ENCODE data around the gene CYS1.

The CYS1 gene

DNA sequence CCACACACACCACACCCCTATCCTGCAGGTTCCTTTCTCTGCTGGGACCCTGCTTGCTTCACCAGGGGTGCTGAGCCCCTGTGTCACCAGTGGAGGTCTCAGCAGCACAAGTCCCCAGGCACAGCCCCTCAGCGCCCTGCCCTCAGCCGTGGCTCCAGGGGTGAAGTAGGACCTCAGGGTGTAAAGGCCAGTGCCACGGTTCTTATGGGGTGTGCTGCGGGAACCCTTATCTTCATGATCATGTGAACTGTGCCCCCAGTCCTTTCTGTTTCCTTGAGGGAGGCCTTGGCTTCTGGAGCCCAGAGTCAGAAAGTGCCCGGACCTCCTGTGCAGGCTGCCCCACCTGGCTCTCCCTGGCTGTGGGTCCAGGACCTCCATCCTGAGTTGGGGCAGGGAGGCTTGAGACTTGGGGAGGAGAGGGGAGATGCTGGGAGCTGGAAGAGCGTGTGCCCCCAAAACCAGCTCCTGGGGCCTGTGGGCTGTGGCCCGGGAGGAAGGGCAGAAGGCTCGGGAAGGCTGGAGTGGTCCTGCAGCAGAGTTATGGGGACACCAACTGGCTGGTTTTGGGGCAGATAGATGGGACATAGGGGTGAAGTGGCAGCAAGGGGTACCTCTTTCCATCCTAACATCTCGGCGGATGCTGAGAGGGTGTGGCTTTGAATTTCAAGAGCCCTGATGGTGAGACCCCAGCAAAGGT is 57.1 kb downstream of the CYS1 start:
- DNase-seq, result no peak
- no peak overlapping the region for H2BK5ac ChIP-seq (ENCODE audit: low read length)
- no peaks in the 10 kb centered on the region for H3K79me1 ChIP-seq (ENCODE audit: low read length)
- no peak overlapping the region for H2BK15ac ChIP-seq (replicated peaks; ENCODE audit: low read depth)
- H4K8ac ChIP-seq (ENCODE audit: low read depth, low read length), result no peak overlapping the region
- no peak overlapping the region for H3K27ac ChIP-seq (ENCODE audit: low read depth, low read length)
- no peaks in the 10 kb centered on the region for H3K27me3 ChIP-seq (ENCODE audit: insufficient read depth, low read length, poor library complexity)
- no peaks in the 10 kb centered on the region for H3K4me1 ChIP-seq (ENCODE audit: control insufficient read depth, low read depth, low read length)
- no peak overlapping the region for H3K23ac ChIP-seq (ENCODE audit: low read length)
- H3K79me2 ChIP-seq (ENCODE audit: control insufficient read depth, insufficient read depth, low read length), result no peaks in the 10 kb centered on the region
- no peak overlapping the region for H2AK5ac ChIP-seq (ENCODE audit: low read length)
- H3K4me3 ChIP-seq (ENCODE audit: low read length), result no peak overlapping the region
- H3K4me2 ChIP-seq (ENCODE audit: low read length), result no peak overlapping the region
- no peak overlapping the region for H3K18ac ChIP-seq (ENCODE audit: low read length)
- no peak overlapping the region for H3K9ac ChIP-seq (ENCODE audit: low read length)
- no peak overlapping the region for H3K56ac ChIP-seq (ENCODE audit: low read length)
- no peak overlapping the region for H4K5ac ChIP-seq (ENCODE audit: low read length)
- no CpG with 5 or more reads among the region's 10 CpGs for WGBS (ENCODE audit: extremely low coverage, insufficient coverage, low lambda C conversion rate)
- no peak overlapping the region for H3K4ac ChIP-seq (ENCODE audit: low read depth, low read length)
- H3K36me3 ChIP-seq (ENCODE audit: control insufficient read depth, insufficient read depth, low read length), result no peaks in the 10 kb centered on the region
- no peak overlapping the region for H2BK120ac ChIP-seq (ENCODE audit: low read depth, low read length)

DNA sequence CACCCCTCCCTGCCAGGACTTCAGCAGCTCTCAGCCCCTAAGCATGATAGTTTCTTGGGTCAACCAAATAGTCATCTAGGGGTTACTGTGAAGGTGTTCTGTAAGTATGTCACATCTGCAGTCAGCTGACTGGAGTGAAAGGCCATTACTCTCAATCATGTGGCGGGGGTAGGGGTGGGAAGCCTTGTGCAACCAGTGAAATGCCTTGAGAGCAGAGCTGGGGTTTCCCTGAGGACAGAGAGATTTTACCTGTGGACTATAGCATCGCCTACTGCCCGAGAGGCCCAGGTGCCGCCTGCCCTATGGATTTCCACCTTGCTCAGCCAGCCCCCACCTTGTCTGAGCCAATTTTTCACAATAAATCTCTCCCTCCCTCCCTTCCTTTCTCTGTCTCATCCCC is 57.8 kb downstream of the CYS1 start:
- Histone ChIP-seq H3K79me2 (ENCODE audit: control insufficient read depth, insufficient read depth, low read length) (no peaks in the 10 kb centered on the region), H3K18ac (ENCODE audit: low read length) (no peak overlapping the region), H3K27me3 (ENCODE audit: insufficient read depth, low read length, poor library complexity) (no peaks in the 10 kb centered on the region), H3K9ac (ENCODE audit: low read length) (no peak overlapping the region), H3K4me3 (ENCODE audit: low read length) (no peak overlapping the region), H3K23ac (ENCODE audit: low read length) (no peak overlapping the region), H3K79me1 (ENCODE audit: low read length) (no peaks in the 10 kb centered on the region), H3K4me2 (ENCODE audit: low read length) (no peak overlapping the region), H3K4ac (ENCODE audit: low read depth, low read length) (no peak overlapping the region), H3K4me1 (ENCODE audit: control insufficient read depth, low read depth, low read length) (no peaks in the 10 kb centered on the region), H3K56ac (ENCODE audit: low read length) (no peak overlapping the region), H3K36me3 (ENCODE audit: control insufficient read depth, insufficient read depth, low read length) (no peaks in the 10 kb centered on the region), H3K27ac (ENCODE audit: low read depth, low read length) (no peak overlapping the region), H2BK120ac (ENCODE audit: low read depth, low read length) (no peak overlapping the region), H4K8ac (ENCODE audit: low read depth, low read length) (no peak overlapping the region), H4K5ac (ENCODE audit: low read length) (no peak overlapping the region), H2AK5ac (ENCODE audit: low read length) (no peak overlapping the region), H2BK15ac (replicated peaks; ENCODE audit: low read depth) (no peak overlapping the region), H2BK5ac (ENCODE audit: low read length) (no peak overlapping the region)
- DNase-seq, result no peak
- WGBS (ENCODE audit: extremely low coverage, insufficient coverage, low lambda C conversion rate), result no CpG with 5 or more reads among the region's 4 CpGs

DNA sequence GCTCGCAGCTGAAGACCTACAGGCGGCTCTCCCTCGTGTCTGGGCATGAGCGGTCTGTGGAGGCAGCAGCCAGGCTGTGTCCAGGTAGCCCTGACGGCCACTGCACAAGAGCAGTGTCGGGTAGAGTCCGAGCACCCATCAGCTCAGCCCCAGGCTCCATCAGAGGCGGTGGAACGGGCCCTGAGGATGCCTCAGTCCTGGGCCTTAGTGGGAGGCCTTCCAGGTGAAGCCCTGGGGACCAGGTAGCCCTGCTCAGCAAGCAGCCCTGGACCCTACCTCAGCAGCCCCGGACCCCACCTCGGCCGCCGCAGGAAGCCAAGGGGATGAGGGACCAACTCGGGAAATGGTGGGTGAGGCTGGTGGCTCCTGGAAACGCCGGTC is 58.2 kb downstream of the CYS1 start:
- no peak overlapping the region for H2AK5ac ChIP-seq (ENCODE audit: low read length)
- H2BK5ac ChIP-seq (ENCODE audit: low read length), result no peak overlapping the region
- no peak overlapping the region for H2BK15ac ChIP-seq (replicated peaks; ENCODE audit: low read depth)
- no peak overlapping the region for H3K56ac ChIP-seq (ENCODE audit: low read length)
- H3K79me2 ChIP-seq (ENCODE audit: control insufficient read depth, insufficient read depth, low read length), result no peaks in the 10 kb centered on the region
- no peak overlapping the region for H3K4me3 ChIP-seq (ENCODE audit: low read length)
- no peaks in the 10 kb centered on the region for H3K36me3 ChIP-seq (ENCODE audit: control insufficient read depth, insufficient read depth, low read length)
- H3K9ac ChIP-seq (ENCODE audit: low read length), result no peak overlapping the region
- no peak overlapping the region for H3K18ac ChIP-seq (ENCODE audit: low read length)
- no peak overlapping the region for H4K5ac ChIP-seq (ENCODE audit: low read length)
- H3K27ac ChIP-seq (ENCODE audit: low read depth, low read length), result no peak overlapping the region
- H3K27me3 ChIP-seq (ENCODE audit: insufficient read depth, low read length, poor library complexity), result no peaks in the 10 kb centered on the region
- no peak overlapping the region for H4K8ac ChIP-seq (ENCODE audit: low read depth, low read length)
- no peak overlapping the region for H3K23ac ChIP-seq (ENCODE audit: low read length)
- no peaks in the 10 kb centered on the region for H3K79me1 ChIP-seq (ENCODE audit: low read length)
- DNase-seq, result no peak
- WGBS (ENCODE audit: extremely low coverage, insufficient coverage, low lambda C conversion rate), result no CpG with 5 or more reads among the region's 16 CpGs
- no peak overlapping the region for H3K4me2 ChIP-seq (ENCODE audit: low read length)
- H3K4me1 ChIP-seq (ENCODE audit: control insufficient read depth, low read depth, low read length), result no peaks in the 10 kb centered on the region
- H3K4ac ChIP-seq (ENCODE audit: low read depth, low read length), result no peak overlapping the region
- no peak overlapping the region for H2BK120ac ChIP-seq (ENCODE audit: low read depth, low read length)

DNA sequence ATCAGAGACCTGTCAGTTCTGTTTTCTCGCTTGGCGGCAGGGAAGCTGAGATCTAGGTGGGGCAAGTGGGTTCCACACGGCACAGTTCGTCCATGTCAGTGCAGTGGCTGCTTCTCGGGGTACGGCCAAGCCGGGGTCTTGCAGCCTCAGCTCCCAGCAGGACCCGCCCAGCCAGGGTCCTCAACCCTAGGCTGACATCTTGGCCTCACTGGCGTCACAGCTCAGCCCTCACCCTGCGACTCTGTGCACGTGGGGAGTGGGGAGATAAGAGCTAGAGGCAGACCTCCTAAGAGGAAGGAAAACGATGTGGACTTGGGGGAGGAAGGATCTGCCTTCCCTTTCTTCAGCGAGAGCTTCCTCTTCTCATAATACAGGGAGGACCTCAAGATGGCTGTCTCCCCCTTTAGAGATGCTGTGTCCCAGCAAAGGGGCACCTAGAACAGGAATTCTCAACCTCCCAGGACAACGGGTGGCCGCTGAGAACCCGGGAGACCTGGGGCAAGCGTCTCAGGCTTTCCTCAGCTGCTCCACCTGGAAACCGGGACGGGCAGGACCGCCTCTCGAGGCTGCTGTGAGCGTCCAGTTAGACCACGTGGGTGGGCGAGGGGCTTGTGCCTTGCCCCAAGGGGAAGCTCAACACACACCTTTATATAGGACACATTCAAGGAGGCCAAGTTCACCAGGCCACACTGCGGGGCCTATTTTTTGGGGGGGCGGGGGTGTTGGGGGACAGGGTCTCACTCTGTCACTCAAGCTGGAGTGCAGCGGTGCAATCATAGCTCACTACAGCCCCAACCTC is 60.4 kb downstream of the CYS1 start:
- Histone ChIP-seq H3K4me3 (ENCODE audit: low read length) (no peak overlapping the region), H3K36me3 (ENCODE audit: control insufficient read depth, insufficient read depth, low read length) (no peaks in the 10 kb centered on the region), H3K9ac (ENCODE audit: low read length) (no peak overlapping the region), H3K79me1 (ENCODE audit: low read length) (no peaks in the 10 kb centered on the region), H3K18ac (ENCODE audit: low read length) (no peak overlapping the region), H3K4me2 (ENCODE audit: low read length) (no peak overlapping the region), H3K79me2 (ENCODE audit: control insufficient read depth, insufficient read depth, low read length) (no peaks in the 10 kb centered on the region), H2BK5ac (ENCODE audit: low read length) (no peak overlapping the region), H4K8ac (ENCODE audit: low read depth, low read length) (no peak overlapping the region), H2BK15ac (replicated peaks; ENCODE audit: low read depth) (no peak overlapping the region), H3K27ac (ENCODE audit: low read depth, low read length) (no peak overlapping the region), H3K4ac (ENCODE audit: low read depth, low read length) (no peak overlapping the region), H2AK5ac (ENCODE audit: low read length) (no peak overlapping the region), H3K23ac (ENCODE audit: low read length) (no peak overlapping the region), H3K4me1 (ENCODE audit: control insufficient read depth, low read depth, low read length) (no peaks in the 10 kb centered on the region), H2BK120ac (ENCODE audit: low read depth, low read length) (no peak overlapping the region), H3K27me3 (ENCODE audit: insufficient read depth, low read length, poor library complexity) (no peaks in the 10 kb centered on the region), H4K5ac (ENCODE audit: low read length) (no peak overlapping the region), H3K56ac (ENCODE audit: low read length) (no peak overlapping the region)
- DNase-seq, result no peak
- no CpG with 5 or more reads among the region's 27 CpGs for WGBS (ENCODE audit: extremely low coverage, insufficient coverage, low lambda C conversion rate)

DNA sequence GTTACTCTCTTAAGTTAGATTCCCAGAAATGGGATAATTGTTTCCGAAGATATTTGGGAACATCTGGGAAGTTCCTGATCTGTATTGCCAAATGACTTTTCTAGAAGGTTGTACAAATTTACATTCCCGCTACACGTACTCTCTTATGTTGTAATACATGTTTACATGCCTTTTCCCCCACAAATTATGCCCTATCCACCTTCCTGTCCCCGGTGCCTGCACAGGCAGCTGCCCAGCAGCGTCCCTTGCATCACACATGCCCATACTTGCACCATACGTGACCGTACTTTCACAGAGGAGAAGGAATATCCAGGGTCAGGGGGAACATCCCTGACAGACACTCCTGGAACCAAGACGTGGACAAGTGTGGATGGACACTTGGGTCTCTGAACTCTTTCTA is 61.0 kb downstream of the CYS1 start:
- Histone ChIP-seq H2BK15ac (replicated peaks; ENCODE audit: low read depth) (no peak overlapping the region), H3K4me2 (ENCODE audit: low read length) (no peak overlapping the region), H2AK5ac (ENCODE audit: low read length) (no peak overlapping the region), H3K4me1 (ENCODE audit: control insufficient read depth, low read depth, low read length) (no peaks in the 10 kb centered on the region), H3K27me3 (ENCODE audit: insufficient read depth, low read length, poor library complexity) (no peaks in the 10 kb centered on the region), H3K27ac (ENCODE audit: low read depth, low read length) (no peak overlapping the region), H2BK120ac (ENCODE audit: low read depth, low read length) (no peak overlapping the region), H3K79me1 (ENCODE audit: low read length) (no peaks in the 10 kb centered on the region), H3K18ac (ENCODE audit: low read length) (no peak overlapping the region), H3K23ac (ENCODE audit: low read length) (no peak overlapping the region), H4K8ac (ENCODE audit: low read depth, low read length) (no peak overlapping the region), H3K79me2 (ENCODE audit: control insufficient read depth, insufficient read depth, low read length) (no peaks in the 10 kb centered on the region), H3K9ac (ENCODE audit: low read length) (no peak overlapping the region), H3K36me3 (ENCODE audit: control insufficient read depth, insufficient read depth, low read length) (no peaks in the 10 kb centered on the region), H4K5ac (ENCODE audit: low read length) (no peak overlapping the region), H2BK5ac (ENCODE audit: low read length) (no peak overlapping the region), H3K4ac (ENCODE audit: low read depth, low read length) (no peak overlapping the region), H3K56ac (ENCODE audit: low read length) (no peak overlapping the region), H3K4me3 (ENCODE audit: low read length) (no peak overlapping the region)
- no peak for DNase-seq
- no CpG with 5 or more reads among the region's 8 CpGs for WGBS (ENCODE audit: extremely low coverage, insufficient coverage, low lambda C conversion rate)

Measured in mesendoderm (in vitro differentiated cells).